Liver (tissue), 2 donors: ENCODE data around the gene CACNA1D.

Source experiments
- TF ChIP-seq, protein P1 (sequence below): fragments of 150-350 bp; IDR thresholded peaks from 2 replicates; pipeline ENCODE4 v1.5.1; 2017; ENCODE audit warnings: improper control_type of control experiment, low read depth, low read length; ENCODE audit not compliant: missing input control
- TF ChIP-seq, protein P2 (sequence below): IDR thresholded peaks from 2 replicates; pipeline ENCODE4 v1.6.1; 2016; ENCODE audit warnings: antibody characterized with exemption, mild to moderate bottlenecking
- donor health status: healthy.

DNA sequence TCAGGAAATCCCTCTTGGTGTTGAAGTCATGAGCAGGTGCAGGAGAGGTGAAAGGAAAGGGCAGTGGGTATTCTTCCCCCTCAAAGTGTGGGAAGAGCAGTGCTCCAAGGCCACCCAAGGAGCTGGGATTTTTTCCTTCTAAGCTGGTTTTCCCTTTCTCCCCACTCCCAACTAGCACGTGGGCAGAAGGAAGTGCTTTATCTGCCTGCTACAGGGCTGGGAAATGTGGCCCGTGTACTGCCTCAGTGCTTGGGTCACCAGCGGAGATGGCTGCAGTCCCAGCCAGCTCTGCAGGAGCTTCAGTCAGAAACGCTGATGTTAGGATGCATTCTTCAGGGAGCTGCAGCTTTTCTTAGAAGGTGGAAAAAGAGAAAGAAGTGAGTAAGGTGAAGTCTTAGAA lies 99.2 kb downstream of the CACNA1D start:
- TF ChIP-seq, protein P1, sequence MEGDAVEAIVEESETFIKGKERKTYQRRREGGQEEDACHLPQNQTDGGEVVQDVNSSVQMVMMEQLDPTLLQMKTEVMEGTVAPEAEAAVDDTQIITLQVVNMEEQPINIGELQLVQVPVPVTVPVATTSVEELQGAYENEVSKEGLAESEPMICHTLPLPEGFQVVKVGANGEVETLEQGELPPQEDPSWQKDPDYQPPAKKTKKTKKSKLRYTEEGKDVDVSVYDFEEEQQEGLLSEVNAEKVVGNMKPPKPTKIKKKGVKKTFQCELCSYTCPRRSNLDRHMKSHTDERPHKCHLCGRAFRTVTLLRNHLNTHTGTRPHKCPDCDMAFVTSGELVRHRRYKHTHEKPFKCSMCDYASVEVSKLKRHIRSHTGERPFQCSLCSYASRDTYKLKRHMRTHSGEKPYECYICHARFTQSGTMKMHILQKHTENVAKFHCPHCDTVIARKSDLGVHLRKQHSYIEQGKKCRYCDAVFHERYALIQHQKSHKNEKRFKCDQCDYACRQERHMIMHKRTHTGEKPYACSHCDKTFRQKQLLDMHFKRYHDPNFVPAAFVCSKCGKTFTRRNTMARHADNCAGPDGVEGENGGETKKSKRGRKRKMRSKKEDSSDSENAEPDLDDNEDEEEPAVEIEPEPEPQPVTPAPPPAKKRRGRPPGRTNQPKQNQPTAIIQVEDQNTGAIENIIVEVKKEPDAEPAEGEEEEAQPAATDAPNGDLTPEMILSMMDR, result no peak
- TF ChIP-seq, protein P2, sequence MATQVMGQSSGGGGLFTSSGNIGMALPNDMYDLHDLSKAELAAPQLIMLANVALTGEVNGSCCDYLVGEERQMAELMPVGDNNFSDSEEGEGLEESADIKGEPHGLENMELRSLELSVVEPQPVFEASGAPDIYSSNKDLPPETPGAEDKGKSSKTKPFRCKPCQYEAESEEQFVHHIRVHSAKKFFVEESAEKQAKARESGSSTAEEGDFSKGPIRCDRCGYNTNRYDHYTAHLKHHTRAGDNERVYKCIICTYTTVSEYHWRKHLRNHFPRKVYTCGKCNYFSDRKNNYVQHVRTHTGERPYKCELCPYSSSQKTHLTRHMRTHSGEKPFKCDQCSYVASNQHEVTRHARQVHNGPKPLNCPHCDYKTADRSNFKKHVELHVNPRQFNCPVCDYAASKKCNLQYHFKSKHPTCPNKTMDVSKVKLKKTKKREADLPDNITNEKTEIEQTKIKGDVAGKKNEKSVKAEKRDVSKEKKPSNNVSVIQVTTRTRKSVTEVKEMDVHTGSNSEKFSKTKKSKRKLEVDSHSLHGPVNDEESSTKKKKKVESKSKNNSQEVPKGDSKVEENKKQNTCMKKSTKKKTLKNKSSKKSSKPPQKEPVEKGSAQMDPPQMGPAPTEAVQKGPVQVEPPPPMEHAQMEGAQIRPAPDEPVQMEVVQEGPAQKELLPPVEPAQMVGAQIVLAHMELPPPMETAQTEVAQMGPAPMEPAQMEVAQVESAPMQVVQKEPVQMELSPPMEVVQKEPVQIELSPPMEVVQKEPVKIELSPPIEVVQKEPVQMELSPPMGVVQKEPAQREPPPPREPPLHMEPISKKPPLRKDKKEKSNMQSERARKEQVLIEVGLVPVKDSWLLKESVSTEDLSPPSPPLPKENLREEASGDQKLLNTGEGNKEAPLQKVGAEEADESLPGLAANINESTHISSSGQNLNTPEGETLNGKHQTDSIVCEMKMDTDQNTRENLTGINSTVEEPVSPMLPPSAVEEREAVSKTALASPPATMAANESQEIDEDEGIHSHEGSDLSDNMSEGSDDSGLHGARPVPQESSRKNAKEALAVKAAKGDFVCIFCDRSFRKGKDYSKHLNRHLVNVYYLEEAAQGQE, result no peak
